ENCODE measurements around the gene RPL23.

RPL23 gene

DNA sequence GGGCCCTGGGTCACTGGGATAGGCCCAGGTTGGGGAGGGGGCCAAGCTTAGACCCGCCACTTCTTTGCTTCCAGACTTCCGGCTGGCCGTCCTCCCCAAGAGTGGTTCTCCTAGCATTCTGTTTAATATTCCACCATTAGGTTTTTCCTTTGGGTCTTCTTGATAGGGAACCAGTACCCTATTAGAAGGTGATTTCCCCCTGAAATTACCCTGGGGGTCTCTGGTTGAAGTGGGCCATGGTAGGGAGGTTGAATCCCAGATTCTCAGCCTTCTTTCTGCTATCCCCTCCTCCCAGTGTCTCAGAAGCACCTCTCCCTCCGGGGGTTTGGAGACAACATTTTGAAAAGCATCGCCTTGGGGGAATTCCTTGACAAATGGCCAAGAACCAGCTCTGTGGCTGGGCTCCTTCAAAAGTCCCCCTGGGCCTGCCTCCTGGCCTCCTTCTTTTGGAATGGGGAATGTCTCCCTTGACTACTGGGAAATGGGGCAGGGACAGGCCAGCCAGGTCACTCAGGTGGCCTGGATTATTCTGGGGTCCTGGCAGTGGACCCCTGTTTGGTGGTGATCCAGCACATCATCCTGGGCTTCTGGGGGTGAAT, 22.1 kb upstream of the RPL23 start:
- no CpG with 5 or more reads among the region's 5 CpGs for WGBS, 2 donors (ENCODE audit: extremely low coverage in 2 of 2, insufficient read length in 2 of 2, insufficient replicate concordance in 1 of 2)
- no peak overlapping the region for H3K27ac ChIP-seq (replicated peaks; ENCODE audit: low read length)

DNA sequence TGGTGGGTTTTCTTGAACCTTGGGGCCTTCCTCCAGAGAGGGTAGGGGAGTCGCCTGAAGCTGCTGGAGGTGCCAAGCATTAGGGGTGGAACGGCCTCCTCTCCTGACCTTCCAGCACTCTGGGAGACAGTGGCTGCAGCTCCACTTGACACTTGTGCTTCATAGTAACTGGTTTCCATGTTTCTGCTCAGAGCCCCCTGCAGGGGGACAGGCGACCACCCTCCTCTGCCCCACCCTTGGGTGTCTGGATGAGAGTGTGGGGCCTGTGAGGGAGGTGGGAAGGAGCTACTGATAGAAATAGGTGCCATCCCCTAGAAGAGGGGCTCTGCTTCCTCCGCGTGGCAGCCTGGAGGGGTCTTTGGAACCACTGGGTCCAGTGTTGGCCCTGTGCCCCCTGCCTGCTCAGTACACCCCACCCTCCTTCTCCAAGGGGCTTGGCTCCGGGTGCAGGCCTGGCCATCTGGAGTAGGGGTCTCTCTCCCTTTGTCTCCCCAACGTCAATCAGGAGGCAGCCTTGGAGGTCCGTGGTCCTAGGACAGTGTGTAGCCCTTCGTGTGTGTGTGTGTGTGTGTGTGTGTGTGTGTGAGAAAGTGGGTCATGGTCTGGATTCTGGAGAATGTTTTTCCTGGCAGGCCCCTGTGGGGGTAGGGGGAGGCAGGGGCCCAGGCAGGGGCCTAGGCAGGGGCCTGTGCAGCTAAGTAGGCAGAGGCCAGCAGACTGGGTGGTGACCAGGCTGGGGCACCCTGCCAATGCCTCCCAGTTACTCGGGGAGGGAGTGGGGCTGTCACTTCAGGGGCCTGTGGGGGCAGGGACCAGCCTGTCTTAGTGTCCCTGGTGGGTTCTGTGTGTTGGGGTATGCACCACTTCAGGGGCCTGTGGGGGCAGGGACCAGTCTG, 21.2 kb upstream of the RPL23 start:
- no peak for DNase-seq (ENCODE audit: low spot score)
- Histone ChIP-seq H3K4me1 (ENCODE audit: control insufficient read depth in 2 of 2, insufficient read depth in 1 of 2, low read depth in 1 of 2, low read length in 2 of 2) (peaks cover 39 to 42% of the 10 kb centered on the region in 2 donors), H2BK5ac (ENCODE audit: low read length) (peak overlapping the region; percentile 56), H2BK15ac (ENCODE audit: low read length) (peak overlapping the region; percentile 78), H3K9ac (ENCODE audit: low read depth, low read length, poor library complexity) (peak overlapping the region; percentile 14), H2AK5ac (ENCODE audit: low read depth, low read length) (peak overlapping the region; percentile 49), H4K8ac (ENCODE audit: low read depth, low read length) (no peak overlapping the region), H2BK120ac (ENCODE audit: low read depth, low read length) (no peak overlapping the region), H2AFZ (ENCODE audit: low read length) (no peak overlapping the region), H3K18ac (ENCODE audit: low read length) (peak overlapping the region; percentile 76), H4K91ac (ENCODE audit: low read depth, low read length, poor library complexity) (no peak overlapping the region), H3K79me1 (ENCODE audit: low read depth, low read length) (peaks cover 13% of the 10 kb centered on the region), H2BK12ac (ENCODE audit: low read length) (no peak overlapping the region), H3K14ac (ENCODE audit: low read length) (no peak overlapping the region), H3K27me3 (ENCODE audit: control insufficient read depth in 3 of 3, insufficient read depth in 3 of 3, low read depth in 1 of 3, low read length in 3 of 3) (no peaks in the 10 kb centered on the region), H3K23ac (ENCODE audit: low read depth, low read length, poor library complexity) (peak overlapping the region; percentile 29), H3K4ac (ENCODE audit: low read length) (no peak overlapping the region), H3K9me3 (replicated peaks in 1 of 2; ENCODE audit: control insufficient read depth in 2 of 2, insufficient read depth in 1 of 2, low read depth in 1 of 2, low read length in 2 of 2) (no peaks in the 10 kb centered on the region), H3K4me3 (ENCODE audit: low read length in 2 of 2) (no peak overlapping the region), H3K36me3 (replicated peaks in 1 of 2; ENCODE audit: control insufficient read depth in 2 of 2, insufficient read depth in 2 of 2, low read length in 2 of 2) (peaks cover 0 to 34% of the 10 kb centered on the region in 2 donors), H3K4me2 (ENCODE audit: insufficient read depth, low read length, poor library complexity, severe bottlenecking) (no peak overlapping the region), H3K27ac (replicated peaks; ENCODE audit: low read length) (no peak overlapping the region)
- WGBS, 2 donors (ENCODE audit: extremely low coverage in 2 of 2, insufficient read length in 2 of 2, insufficient replicate concordance in 1 of 2) = no CpG with 5 or more reads among the region's 10 CpGs

More for the DNA sequence above, 22.1 kb upstream of the RPL23 start:
- H2BK15ac ChIP-seq (ENCODE audit: low read length) = no peak overlapping the region
- no peak overlapping the region for H3K9ac ChIP-seq (ENCODE audit: low read depth, low read length, poor library complexity)
- no peak overlapping the region for H3K14ac ChIP-seq (ENCODE audit: low read length)
- no peak overlapping the region for H2BK12ac ChIP-seq (ENCODE audit: low read length)
- DNase-seq (ENCODE audit: low spot score) = no peak
- no peak overlapping the region for H3K23ac ChIP-seq (ENCODE audit: low read depth, low read length, poor library complexity)
- no peaks in the 10 kb centered on the region for H3K9me3 ChIP-seq (replicated peaks in 1 of 2; ENCODE audit: control insufficient read depth in 2 of 2, insufficient read depth in 1 of 2, low read depth in 1 of 2, low read length in 2 of 2)
- H4K8ac ChIP-seq (ENCODE audit: low read depth, low read length) = no peak overlapping the region
- no peak overlapping the region for H3K4me3 ChIP-seq (ENCODE audit: low read length in 2 of 2)
- peaks cover 0 to 39% of the 10 kb centered on the region in 2 donors for H3K36me3 ChIP-seq (replicated peaks in 1 of 2; ENCODE audit: control insufficient read depth in 2 of 2, insufficient read depth in 2 of 2, low read length in 2 of 2)
- no peak overlapping the region for H4K91ac ChIP-seq (ENCODE audit: low read depth, low read length, poor library complexity)
- no peak overlapping the region for H2AFZ ChIP-seq (ENCODE audit: low read length)
- H3K79me1 ChIP-seq (ENCODE audit: low read depth, low read length) = peaks cover 11% of the 10 kb centered on the region
- no peak overlapping the region for H3K4ac ChIP-seq (ENCODE audit: low read length)
- H2AK5ac ChIP-seq (ENCODE audit: low read depth, low read length) = peak overlapping the region; percentile 9
- no peaks in the 10 kb centered on the region for H3K27me3 ChIP-seq (ENCODE audit: control insufficient read depth in 3 of 3, insufficient read depth in 3 of 3, low read depth in 1 of 3, low read length in 3 of 3)
- H3K4me1 ChIP-seq (ENCODE audit: control insufficient read depth in 2 of 2, insufficient read depth in 1 of 2, low read depth in 1 of 2, low read length in 2 of 2) = peaks cover 44 to 50% of the 10 kb centered on the region in 2 donors
- H2BK120ac ChIP-seq (ENCODE audit: low read depth, low read length) = no peak overlapping the region
- H3K4me2 ChIP-seq (ENCODE audit: insufficient read depth, low read length, poor library complexity, severe bottlenecking) = no peak overlapping the region
- H3K18ac ChIP-seq (ENCODE audit: low read length) = peak overlapping the region; percentile 17
- peak overlapping the region; percentile 56 for H2BK5ac ChIP-seq (ENCODE audit: low read length)

DNA sequence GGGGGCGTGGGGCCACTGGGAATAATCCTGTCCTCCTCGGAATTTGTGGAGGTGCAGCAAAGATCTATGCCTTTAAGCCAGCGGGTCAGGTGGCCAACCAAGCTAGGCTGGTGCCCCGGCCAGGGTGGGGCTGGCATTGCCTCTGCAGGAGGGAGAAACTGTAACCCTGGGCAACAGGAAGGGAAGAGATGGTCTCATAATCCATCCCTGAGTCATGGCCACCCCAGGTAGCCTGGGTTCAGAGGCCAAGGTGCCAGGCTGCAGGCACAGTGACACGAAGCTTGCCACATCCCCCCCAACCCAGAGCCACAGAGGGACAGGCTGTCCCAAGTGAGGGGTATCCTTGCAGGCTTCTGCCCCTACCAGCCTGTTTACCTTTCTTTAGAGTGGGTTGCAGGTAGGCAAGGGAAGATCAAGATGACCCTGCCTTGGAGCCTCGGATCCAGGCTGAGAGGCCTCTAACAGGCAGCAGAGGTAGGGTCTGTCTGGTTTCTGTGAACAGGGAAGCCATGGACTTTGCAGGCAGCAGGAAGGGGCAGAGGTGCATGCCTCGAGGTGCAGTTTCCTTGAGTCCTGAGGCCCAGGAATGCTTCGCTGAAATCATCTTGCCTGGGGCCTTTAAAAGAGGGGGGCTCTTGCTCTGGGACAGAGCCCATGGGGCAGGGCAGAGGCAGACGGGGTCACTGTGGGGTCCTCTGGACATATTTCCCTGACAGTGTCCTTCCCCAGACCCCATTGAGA, 20.3 kb upstream of the RPL23 start:
- Histone ChIP-seq H3K27me3 (ENCODE audit: control insufficient read depth in 3 of 3, insufficient read depth in 3 of 3, low read depth in 1 of 3, low read length in 3 of 3) (no peaks in the 10 kb centered on the region), H3K4ac (ENCODE audit: low read length) (no peak overlapping the region), H3K36me3 (replicated peaks in 1 of 2; ENCODE audit: control insufficient read depth in 2 of 2, insufficient read depth in 2 of 2, low read length in 2 of 2) (peaks cover 0 to 24% of the 10 kb centered on the region in 2 donors), H4K91ac (ENCODE audit: low read depth, low read length, poor library complexity) (no peak overlapping the region), H3K4me1 (ENCODE audit: control insufficient read depth in 2 of 2, insufficient read depth in 1 of 2, low read depth in 1 of 2, low read length in 2 of 2) (peaks cover 34 to 35% of the 10 kb centered on the region in 2 donors), H3K4me2 (ENCODE audit: insufficient read depth, low read length, poor library complexity, severe bottlenecking) (no peak overlapping the region), H3K4me3 (ENCODE audit: low read length in 2 of 2) (no peak overlapping the region), H4K8ac (ENCODE audit: low read depth, low read length) (no peak overlapping the region), H2BK120ac (ENCODE audit: low read depth, low read length) (no peak overlapping the region), H2AK5ac (ENCODE audit: low read depth, low read length) (peak overlapping the region; percentile 30), H2AFZ (ENCODE audit: low read length) (no peak overlapping the region), H3K9me3 (replicated peaks in 1 of 2; ENCODE audit: control insufficient read depth in 2 of 2, insufficient read depth in 1 of 2, low read depth in 1 of 2, low read length in 2 of 2) (no peaks in the 10 kb centered on the region), H3K23ac (ENCODE audit: low read depth, low read length, poor library complexity) (peak overlapping the region; percentile 29), H2BK15ac (ENCODE audit: low read length) (peak overlapping the region; percentile 78), H3K79me1 (ENCODE audit: low read depth, low read length) (peaks cover 13% of the 10 kb centered on the region), H2BK12ac (ENCODE audit: low read length) (no peak overlapping the region), H3K27ac (replicated peaks; ENCODE audit: low read length) (no peak overlapping the region), H3K14ac (ENCODE audit: low read length) (no peak overlapping the region), H3K18ac (ENCODE audit: low read length) (peak overlapping the region; percentile 25), H2BK5ac (ENCODE audit: low read length) (peak overlapping the region; percentile 56), H3K9ac (ENCODE audit: low read depth, low read length, poor library complexity) (peak overlapping the region; percentile 14)
- no peak for DNase-seq (ENCODE audit: low spot score)
- no CpG with 5 or more reads among the region's 9 CpGs for whole genome bisulfite sequencing, 2 donors (ENCODE audit: extremely low coverage in 2 of 2, insufficient read length in 2 of 2, insufficient replicate concordance in 1 of 2)
